ENCODE data around the gene CAP2. TPM values are rescaled to one million over a fixed set of nuclear protein-coding genes. Genes with fewer than 3 reads are reported as not detected.

CAP2 gene
- total RNA-seq, 1 donor from 2014 or later = 2.1 TPM

GRCh38 chr6:17551383-17551958, 158.1 kb downstream of the CAP2 start:
- peaks cover 3% of the 10 kb centered on the region for H3K36me3 ChIP-seq (ENCODE audit: control insufficient read depth, insufficient read depth, low read length)
- H3K27me3 ChIP-seq (ENCODE audit: control insufficient read depth, insufficient read depth, low read length) = no peaks in the 10 kb centered on the region
- H3K4me3 ChIP-seq (ENCODE audit: low read depth, low read length) = no peak overlapping the region
- DNase-seq (ENCODE audit: low read depth) (no peak), FAIRE-seq (no peak)
- TF ChIP-seq, protein P1, sequence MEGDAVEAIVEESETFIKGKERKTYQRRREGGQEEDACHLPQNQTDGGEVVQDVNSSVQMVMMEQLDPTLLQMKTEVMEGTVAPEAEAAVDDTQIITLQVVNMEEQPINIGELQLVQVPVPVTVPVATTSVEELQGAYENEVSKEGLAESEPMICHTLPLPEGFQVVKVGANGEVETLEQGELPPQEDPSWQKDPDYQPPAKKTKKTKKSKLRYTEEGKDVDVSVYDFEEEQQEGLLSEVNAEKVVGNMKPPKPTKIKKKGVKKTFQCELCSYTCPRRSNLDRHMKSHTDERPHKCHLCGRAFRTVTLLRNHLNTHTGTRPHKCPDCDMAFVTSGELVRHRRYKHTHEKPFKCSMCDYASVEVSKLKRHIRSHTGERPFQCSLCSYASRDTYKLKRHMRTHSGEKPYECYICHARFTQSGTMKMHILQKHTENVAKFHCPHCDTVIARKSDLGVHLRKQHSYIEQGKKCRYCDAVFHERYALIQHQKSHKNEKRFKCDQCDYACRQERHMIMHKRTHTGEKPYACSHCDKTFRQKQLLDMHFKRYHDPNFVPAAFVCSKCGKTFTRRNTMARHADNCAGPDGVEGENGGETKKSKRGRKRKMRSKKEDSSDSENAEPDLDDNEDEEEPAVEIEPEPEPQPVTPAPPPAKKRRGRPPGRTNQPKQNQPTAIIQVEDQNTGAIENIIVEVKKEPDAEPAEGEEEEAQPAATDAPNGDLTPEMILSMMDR (IDR thresholded peaks at IDR 0.05; ENCODE audit: insufficient read depth, low read length, severe bottlenecking) = no peak

DNA sequence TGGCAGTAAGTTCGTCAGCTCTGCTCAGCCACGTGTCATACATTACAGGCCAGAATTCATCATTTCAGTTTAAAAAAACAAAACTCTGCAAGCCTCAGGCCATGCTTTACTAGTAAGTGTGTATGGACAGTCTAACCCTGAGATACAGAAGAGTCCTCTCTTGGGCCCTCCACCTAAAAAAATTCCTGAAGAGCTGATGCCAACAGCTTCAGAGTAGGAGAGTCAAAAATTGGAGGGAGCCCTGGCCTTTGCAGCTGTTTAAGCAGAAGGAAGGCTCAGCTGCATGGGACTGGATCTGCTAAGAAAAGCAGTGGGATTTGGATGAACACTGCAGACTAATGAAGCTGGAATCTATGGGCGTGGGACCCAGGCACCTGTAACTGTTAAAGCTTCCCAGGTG, 159.5 kb downstream of the CAP2 start:
- TF ChIP-seq, protein P1 (IDR thresholded peaks at IDR 0.05; ENCODE audit: insufficient read depth, low read length, severe bottlenecking) = no peak
- H3K4me3 ChIP-seq (ENCODE audit: low read depth, low read length) = no peak overlapping the region
- no peak for DNase-seq (ENCODE audit: low read depth)

DNA sequence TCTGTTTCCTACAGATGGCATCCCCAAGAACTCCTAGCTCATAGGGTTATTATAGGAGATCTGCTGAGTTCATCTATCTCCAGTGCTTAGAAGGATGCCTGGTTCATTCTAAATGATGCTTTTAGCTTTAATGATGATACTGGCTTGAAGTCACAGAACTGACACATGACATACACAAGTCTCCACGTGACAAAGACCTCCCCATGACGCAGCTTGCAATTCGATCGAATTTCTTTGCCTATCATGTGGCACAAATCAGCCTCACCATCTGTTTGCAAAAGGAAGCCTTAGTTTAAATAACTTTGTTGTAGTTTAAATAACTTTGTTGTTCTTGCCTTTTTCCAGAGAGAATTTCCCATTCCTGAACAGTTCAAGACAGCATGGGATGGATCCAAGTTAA, 162.6 kb downstream of the CAP2 start:
- H3K36me3 ChIP-seq (ENCODE audit: control insufficient read depth, insufficient read depth, low read length) = peaks cover 3% of the 10 kb centered on the region
- no peak for FAIRE-seq

More for the DNA sequence above, 159.5 kb downstream of the CAP2 start:
- Histone ChIP-seq H3K27me3 (ENCODE audit: control insufficient read depth, insufficient read depth, low read length) (no peaks in the 10 kb centered on the region), H3K36me3 (ENCODE audit: control insufficient read depth, insufficient read depth, low read length) (peaks cover 3% of the 10 kb centered on the region)
- FAIRE-seq = no peak

DNA sequence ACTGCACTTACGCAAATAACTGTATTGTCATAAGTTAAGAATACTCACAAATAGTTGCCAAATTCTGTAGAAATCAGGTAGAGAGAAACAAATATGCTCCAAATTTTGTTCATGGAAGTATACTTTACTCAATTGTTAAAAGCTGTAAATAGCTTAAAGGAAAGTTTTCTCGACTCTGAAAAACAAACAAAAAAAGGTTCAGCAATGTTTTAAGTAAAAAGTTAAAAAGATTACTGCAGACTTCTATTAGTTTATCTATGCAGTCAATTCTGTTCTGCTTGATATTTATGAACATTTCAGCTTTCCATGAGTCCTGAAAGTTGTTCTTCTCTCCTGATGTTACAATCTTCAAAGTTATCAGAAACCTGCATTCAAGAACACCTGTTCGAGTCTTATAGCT, 169.2 kb downstream of the CAP2 start:
- TF ChIP-seq, protein P1 (IDR thresholded peaks at IDR 0.05; ENCODE audit: insufficient read depth, low read length, severe bottlenecking) = no peak
- DNase-seq (ENCODE audit: low read depth) (no peak), FAIRE-seq (no peak)
- no peak overlapping the region for H3K4me3 ChIP-seq (ENCODE audit: low read depth, low read length)
- no peaks in the 10 kb centered on the region for H3K36me3 ChIP-seq (ENCODE audit: control insufficient read depth, insufficient read depth, low read length)
- no peaks in the 10 kb centered on the region for H3K27me3 ChIP-seq (ENCODE audit: control insufficient read depth, insufficient read depth, low read length)

More for the DNA sequence above, 162.6 kb downstream of the CAP2 start:
- TF ChIP-seq, protein P1 (IDR thresholded peaks at IDR 0.05; ENCODE audit: insufficient read depth, low read length, severe bottlenecking) = no peak
- Histone ChIP-seq H3K27me3 (ENCODE audit: control insufficient read depth, insufficient read depth, low read length) (no peaks in the 10 kb centered on the region), H3K4me3 (ENCODE audit: low read depth, low read length) (no peak overlapping the region)
- no peak for DNase-seq (ENCODE audit: low read depth)

DNA sequence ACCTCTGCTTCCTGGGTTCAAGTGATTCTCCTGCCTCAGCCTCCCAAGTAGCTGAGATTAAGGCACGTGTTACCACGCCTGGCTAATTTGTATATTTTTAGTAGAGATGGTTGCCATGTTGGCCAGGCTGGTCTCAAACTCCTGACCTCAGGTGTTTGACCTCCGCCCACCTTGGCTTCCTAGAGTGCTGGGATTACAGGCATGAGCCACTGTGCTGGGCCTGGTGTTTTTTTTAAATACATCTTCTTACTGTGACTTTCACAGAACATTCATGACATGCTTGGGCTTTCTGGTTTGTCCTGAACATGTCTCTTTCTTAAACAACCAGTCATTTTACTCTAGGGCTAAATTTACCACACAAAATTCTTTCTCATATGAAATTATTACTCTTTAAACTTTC, 172.0 kb downstream of the CAP2 start:
- DNase-seq (ENCODE audit: low read depth) (no peak), FAIRE-seq (no peak)
- H3K4me3 ChIP-seq (ENCODE audit: low read depth, low read length) = no peak overlapping the region
- H3K27me3 ChIP-seq (ENCODE audit: control insufficient read depth, insufficient read depth, low read length) = no peaks in the 10 kb centered on the region
- TF ChIP-seq, protein P1 (IDR thresholded peaks at IDR 0.05; ENCODE audit: insufficient read depth, low read length, severe bottlenecking) = no peak
- no peaks in the 10 kb centered on the region for H3K36me3 ChIP-seq (ENCODE audit: control insufficient read depth, insufficient read depth, low read length)
